HG02943 (cell line): ENCODE results near the gene SEMA3G.
A peak's percentile ranks its signal among the peaks of the same experiment; 100 is the strongest.

Source experiments
- ATAC-seq: cut with Tn5 transposase; IDR thresholded peaks from one replicate; pipeline ENCODE4 v1.9.1; 2021; ENCODE audit warnings: mild to moderate bottlenecking, low read depth, moderate library complexity; ENCODE audit not compliant: unreplicated experiment

The SEMA3G gene

DNA sequence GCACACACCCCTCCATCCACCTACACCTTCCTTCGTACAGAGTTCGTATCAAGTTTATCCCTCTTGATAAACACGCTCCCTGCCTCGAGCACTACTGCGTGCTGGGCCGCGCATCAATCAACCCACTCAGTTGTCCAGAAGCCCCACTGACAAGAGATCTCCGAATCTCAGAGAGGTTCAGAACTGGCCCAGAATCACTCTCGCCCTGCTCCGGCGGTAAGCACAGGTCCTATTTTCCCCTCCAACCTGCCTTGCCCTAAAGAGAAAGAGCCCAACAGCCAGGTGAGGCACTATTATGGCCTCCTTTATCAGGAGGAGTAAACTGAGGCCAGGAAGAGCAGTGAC lies 10.0 kb upstream of the SEMA3G start:
- ATAC-seq = peak; percentile 22

DNA sequence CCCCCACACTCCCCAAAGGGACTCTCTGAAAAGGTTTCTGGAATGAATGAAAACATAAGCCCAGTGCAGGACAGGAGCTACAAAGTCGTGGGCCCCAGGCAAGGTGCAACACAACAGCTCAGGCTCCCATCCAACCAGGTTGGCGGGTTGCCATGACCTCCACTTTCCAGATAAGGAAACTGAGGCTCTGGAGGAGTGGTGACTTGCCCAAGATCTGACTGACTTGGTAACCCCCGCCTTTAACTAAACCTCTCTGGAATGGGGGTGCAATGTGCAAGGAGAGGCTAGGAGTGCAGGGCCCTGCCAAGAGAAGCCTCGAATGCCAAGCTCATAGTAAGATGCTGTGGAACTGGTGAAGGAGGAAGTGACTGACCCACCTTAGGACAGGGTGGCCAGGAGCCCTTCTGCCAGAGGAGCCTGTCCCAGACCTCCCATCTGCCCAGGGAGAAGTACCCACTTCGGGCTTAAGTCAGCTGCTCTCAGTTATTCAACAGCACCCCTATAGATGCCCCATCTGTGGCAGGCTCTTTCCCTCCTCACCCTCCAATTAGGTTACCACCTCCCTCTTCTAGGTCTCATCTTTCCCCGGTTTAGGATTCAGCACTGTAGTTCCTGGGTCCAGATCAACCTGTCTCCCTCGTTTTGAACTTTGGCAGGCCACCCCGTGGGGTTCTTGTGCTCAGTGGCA lies 9.5 kb upstream of the SEMA3G start:
- ATAC-seq = no peak

DNA sequence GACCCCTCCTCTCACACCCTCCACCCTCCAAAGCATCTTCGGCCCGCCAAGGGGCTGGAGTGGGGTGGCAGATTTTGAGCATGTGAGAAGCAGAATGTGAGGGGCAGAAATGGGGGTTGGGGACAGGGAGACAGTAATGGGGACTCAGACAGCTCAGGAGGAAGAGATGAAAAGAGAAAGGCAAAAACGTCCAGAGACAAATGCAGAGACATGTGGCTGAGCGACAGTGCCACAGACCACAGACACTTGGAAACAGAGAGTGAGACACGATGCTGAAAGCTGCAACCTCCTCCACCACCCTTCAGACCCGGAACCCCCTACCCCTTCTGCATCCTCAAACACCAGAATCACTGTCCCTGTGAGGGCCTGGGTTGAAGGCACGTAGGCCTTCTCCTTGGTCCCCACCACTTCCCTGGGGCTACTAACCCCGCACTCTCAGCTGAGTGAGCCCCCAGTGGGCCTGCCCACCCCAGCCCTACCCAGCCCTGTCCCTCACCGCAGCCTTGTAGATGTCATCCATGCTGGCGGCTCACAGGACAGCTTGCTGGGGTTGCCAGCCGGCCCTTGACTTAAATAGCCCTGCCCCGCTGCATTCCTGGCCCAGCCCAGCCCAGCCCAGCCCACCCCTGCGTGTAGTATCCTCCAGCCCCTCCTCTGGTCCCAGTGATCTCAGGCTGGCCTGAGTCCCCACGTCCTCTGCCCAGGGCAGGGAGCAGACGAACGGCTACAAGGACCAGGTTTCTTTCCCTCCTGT lies 8.8 kb upstream of the SEMA3G start, which contains the start of gene TNNC1:
Gene TNNC1, minus strand, starts transcription at position 546 of the 754 bp plus-strand sequence. Its CDS starts 26 bp downstream, at position 520.
- ATAC-seq = no peak

DNA sequence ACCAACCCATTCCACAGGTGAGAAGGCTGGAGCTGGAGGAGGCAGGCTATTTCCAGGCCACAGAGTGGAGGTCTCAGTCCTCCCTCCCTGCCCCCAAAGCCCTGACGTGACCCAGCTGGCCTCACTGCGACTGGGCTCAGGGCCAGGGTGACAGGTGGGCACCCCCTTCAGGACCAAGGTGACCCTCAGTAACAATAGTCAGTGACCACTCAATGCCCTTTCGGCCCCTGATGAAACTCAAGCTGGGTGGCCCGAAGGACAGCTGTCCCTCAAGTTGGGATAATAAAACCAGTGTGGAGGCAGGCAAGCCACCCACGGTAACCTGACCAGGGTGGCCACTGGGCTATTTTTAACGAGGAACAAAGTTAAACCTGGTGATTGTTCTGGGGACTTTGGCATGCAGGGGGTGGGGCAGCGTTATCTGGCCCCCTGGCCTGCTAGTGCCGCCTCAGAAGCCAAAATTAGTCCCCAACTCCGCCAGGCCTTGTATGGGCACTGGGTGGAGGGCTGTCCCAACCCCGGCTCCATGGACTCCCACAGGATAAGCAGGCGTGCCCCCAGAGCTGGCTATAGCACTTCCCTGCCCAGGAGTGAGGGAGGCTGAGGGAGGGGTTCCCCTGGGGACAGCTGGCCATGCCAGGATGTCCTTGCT lies 7.8 kb upstream of the SEMA3G start:
- no peak for ATAC-seq

DNA sequence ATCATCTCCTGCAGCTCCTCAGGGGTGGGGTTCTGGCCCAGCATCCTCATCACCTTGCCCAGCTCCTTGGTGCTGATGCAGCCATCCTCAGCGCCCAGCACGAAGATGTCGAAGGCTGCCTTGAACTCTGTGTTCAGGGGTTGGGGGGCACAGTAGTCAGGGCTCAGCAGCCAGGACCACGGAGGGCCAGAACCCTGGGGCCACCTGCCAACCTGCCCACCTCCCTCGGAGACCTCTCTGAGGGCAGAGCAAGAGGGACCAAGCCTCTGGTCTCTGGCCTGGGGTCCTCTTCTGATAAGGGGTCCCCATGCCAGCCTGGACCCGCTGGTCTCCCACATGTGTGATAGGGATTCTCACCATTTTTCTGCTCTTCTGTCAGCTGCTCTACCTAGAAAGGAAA lies 7.2 kb upstream of the SEMA3G start:
- no peak for ATAC-seq

DNA sequence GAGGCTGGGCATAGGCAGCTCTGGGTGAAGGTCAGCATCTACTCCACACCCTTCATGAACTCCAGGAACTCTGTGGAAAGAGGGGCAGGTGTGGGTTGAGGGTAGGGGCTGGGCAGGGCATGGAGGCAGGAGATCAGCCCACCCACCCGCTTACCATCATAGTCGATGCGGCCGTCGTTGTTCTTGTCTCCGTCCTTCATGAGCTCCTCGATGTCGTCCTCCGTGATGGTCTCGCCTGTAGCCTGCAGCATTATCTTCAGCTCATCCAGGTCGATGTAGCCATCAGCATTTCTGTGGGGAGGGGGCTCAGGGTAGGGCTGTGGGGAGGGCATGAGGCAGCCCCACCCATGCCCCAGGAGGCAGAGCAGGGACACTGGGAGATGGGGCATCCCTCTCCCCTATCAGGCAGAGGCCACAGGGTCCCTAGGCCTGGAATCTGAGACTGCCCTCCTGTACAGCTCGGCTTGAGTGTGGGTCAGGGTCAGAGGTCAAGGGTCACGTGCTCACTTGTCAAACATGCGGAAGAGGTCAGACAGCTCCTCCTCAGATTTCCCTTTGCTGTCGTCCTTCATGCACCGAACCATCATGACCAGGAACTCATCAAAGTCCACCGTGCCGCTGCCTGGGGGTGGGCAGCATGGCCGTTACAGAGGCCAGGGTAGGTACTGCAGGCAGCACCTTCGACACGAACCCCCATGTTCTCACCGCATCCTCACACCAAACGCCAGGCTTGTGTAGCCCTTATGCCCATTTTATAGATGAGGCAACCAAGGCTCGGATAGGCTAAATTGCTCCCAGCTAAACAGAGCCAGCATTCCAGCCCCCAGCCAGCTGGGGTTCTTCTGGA lies 6.6 kb upstream of the SEMA3G start:
- ATAC-seq = no peak

DNA sequence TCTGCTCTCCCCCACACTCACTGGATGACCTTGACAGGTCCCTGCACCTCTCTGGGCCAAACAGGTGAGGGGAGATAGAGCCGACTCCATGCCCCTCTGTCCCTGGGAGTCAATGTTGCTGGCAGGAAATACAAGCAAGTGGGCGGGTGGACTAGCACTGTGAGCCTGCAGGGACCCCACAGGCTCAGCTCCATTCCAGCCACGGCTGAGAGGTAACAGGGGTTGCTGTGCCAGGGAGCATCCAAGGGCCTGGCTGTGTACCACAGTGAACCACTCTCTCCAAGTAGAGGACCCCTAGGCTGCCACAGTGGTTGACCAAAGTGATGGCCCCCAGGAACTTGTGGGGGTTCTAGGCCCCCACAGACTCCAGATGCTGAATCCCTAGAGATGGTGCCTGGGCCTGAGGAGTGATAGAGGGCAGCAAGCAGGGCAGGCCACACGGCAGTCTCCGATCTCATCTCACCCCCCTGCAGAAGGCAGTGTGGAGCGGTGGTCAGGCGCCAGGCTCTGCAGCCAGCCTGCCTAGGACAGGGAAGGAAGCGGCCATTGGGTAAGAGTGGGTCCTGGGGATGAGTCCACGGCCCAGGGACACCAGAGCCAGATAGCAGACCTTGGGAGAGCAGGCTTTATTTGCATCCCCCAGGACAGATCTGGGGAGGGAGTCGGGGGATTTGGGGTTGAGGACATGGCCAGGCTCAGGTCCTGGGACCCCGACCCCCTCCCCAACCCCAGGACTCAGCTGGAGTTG lies 5.8 kb upstream of the SEMA3G start:
- no peak for ATAC-seq

DNA sequence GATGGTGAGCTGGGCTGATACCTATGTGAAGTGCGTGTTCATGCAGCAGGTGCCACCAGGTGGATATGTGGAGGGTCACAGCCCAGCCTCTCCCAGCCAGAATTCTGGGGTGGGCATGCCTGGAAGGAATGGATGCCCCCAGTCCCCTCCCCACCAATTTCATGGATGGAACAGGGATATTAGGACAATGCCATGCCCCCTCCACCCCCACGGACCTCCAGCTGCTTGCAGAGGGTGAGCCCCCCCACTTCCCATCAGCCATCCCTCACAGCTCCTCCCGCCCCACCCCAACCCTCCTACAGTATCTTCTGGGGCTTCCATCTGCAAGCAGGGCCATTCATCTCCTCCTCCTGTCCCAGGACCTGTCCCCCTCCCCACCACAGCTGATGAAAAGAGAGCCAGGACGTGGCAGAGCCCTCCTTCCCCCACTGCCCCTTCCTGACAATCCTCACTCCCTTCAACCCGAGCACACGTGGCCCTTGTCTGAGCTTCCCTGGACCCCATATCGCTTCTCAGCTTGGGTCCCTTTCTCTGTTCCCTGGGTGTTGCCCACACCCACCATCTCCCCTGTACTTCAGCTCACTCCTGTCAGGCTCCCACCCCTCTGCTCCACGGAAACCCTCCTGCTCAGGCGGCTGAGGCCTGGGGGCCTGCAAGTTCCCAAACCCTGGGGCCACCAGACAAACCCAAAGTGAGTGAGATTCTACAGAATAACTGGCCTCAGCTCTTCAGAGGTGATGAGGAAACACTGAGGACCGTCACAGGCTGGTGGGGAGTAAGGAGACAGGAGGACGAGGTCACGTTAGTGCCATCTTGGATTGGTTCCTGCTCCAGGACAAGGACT lies 2.8 kb upstream of the SEMA3G start:
- no peak for ATAC-seq

DNA sequence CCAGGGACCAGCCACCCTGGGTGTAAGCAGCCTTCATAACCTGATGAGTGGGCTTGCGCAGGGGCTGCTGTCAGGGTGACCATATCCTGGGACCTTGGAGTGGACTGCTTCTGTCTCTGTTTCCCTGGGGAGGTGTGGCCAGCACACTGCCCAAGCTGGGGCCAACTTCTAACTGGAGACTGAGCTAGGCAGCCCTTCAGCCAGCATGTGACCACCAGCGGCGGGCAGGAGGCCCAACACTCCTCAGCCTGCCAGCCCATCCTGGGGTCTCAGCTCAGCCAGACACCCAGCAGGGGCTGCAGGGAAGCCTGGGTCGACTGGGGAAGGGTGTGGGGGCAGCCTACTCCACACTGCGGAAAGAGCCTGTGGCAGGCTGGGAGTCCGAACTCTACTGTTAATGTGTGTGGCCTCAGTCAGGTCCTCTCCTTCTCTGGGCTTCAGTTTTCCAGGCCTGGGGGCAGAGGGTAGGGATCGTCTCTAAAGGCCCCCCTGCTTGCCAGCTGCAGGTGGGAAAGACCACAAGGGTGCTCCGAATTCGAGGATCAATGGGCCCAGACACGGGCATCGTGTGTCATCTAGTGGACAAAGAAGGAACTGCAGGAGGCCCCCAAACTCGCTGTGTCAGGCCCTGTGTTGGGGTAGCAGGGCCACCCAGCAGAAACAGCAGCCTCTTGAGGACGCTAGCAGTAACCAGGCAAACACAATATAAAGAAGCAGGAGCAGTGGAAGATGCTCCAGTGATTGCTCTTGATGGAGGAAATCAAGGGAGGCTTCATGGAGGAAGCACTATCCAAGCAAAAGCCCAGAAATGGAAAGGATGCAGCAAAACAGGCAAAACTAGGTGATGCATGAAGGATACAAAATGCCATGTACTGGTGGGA lies 2.0 kb upstream of the SEMA3G start:
- no peak for ATAC-seq

DNA sequence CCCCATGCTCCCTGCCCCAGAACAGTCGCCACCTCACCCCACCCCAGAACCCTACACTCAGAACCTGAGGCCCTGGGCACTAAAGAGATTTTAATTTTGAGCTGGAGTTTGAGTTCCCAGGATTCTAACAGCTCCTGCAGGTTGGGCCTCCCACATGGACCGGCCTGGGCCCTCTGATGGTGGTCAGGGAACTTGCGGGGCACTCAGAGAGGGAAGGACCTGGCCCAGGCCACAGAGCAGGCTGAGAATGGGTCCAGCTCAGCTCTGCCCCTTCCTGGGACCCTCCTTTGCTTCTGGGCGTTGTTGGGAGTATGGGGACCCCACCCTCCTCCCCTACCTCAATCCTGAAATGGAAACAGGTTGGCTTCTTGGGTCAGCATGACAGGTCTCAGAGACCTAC lies 1.1 kb upstream of the SEMA3G start:
- no peak for ATAC-seq

DNA sequence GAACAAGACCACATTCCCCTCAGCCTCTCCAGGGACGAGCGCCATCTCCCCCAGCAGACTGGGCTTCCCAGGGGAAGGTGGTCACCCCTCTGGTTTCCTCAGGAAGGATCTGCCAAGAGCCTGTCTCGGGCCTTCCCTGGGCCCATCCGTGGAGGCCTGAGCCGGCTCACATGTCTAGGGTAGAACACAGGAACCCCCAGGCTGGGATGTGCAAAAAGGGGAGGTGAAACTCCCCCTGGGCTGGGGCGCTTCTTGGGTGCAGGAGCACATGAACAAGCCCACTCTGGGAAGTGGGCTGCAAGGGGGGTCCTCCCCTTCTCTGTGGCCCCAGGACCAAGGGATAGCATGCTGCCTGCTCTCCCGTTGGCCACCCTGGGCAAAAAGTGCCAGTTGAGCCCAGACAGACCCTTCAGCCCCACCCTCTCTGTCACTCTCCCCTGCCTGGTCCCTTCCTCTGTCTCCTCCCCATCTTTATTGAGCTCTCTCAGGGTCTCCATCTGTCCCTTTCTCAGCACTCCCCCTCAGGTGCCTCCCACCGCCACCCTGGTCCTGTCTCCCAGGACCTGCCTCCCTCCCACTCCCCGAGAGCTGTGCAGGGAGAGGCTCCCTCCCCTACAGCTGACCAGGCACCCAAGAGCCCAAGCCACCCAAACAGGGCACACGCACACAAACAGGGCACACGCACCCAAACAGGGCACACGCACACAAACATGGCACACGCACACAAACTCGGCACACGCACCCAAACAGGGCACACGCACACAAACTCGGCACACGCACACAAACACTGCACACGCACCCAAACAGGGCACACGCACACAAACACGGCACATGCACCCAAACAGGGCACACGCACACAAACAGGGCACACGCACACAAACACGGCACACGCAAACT lies 864 bp downstream of the SEMA3G start:
- no peak for ATAC-seq

DNA sequence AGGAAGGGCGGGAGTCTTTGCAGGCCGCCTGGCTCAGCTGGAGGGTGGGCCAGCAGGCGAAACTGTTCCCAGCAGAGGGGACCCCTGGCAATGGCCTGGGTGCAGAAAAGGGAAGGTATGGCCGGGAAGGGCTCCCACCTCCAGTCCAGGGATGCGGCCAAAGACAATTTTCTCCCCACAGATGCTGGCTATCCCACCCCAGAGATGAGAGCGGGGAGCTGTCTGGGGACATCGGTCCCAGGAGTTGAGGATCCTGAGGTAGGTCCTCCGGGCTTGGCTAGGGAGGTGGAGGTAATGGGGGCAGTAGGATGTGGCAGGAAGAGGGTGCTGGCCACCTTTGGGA lies 1.7 kb downstream of the SEMA3G start:
- no peak for ATAC-seq

DNA sequence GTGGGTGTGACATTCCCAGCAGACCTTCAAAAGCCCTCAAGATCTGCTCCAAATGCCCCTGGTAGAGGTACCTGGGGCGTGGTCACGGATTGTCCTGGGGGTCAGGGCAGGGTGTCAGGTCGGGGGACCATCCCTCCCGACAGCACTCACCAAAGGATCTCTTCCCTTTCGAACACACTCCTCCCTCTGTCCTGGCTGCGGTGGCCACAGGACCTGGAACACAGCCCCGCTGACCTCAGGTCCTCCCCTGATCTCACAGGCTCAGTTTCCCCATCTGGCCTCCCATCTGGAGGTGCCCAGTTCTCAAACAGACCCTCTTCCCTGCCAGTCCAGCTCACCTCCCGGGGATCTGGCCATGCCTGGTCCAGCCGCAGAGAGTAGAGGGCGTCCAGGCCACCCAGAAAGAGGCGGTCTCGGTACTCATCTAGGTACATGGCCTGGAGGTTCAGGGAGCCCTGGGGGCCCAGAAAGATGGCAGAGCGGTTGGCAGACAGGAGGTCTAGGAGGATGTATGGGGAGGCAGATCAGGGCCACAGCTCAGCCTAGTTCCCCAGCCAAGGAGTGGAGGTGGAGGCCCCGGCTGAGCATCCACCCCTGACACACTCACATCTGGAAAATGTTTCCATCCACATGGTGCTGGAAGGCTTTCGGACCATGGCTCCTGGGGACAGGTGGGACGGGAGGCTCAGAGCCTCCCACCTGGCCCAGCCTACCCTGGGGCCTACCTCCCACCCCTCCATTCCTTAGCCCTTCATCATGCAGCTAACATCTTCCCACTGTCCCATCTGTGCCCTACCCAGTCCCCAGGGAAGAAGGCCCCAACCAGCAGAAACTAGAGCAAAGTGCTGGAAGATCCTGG lies 2.3 kb downstream of the SEMA3G start:
- ATAC-seq = no peak

DNA sequence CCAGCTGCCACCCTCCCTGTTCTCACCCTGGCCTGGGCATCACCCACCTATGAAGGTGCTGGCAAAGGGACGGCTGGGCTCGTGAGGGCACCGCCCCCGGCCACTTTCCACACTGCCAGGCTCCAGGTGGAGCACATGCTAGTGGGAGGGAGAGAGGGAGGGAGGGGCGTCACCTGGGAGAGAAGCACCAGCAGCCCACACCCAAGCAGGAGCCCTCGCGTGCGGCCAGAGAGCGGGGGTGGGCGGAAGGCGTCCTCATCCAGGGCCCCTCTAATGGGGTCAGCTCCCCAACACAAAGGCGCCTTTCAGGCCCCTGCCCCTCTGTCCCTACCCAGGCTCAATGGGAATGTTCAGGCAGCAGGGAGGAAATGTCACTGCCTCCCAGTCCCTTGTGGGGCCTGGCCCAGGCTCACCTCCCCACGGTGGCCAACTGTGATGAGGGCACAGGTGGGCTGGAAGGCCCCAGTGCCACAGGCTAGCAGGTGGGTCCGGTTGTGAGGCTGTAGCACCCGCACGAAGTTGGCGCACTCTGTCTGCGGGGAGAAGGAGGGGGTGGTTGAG lies 3.1 kb downstream of the SEMA3G start:
- ATAC-seq = no peak

DNA sequence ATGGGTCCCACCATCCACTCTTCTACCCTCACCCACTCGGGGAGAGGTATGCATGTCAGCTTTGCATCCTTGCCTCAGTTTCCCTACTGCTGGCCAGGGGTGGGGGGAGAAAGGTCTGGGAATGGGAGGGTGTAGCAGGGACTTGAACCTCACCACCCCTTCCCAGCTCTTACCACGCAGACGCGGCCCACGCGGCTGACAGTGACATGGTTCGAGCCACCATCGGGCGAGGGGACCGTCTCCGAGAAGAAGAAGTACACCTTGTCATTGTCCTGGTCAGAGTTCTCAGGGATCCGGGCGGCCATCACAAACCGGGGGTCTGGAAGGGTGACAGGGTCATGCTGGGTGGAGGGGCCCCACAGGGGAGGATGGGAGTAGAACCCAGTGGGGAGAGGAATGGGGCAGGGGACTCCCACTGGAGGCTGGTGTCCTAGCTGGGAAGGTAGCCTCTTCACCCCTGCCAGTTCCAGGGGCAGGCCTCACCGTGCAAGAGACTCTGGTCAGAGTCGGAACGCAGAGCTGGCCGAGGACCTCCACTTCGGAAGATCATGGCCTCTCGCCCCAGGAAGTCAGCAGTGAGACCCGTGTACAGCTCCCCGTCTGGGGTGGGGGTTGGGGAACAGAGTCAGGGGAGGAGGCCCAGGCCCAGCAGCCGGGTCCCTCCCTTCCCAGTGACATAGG lies 3.7 kb downstream of the SEMA3G start:
- no peak for ATAC-seq

DNA sequence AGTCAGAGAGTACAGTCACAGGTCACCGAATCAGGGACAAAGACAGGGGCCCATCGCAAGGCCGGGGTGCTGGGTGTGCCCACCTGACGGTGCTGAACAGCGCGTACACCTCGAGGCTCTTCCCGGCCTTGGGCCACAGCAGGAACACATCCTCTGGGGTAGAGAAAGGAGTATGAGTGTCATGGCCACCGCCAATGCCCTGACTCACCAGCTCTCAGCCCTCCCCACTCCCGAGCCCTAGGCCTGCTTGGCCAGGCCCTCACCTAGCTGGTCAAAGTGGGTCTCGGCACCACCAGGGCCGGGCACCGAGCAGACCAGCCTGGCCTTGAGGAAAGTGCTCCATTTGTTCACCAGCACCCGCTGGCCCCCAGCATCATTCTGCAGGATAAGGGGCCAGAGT lies 4.2 kb downstream of the SEMA3G start:
- ATAC-seq = no peak
